ENCODE measurements around the gene RNU6-9. TPM values are rescaled to one million over a fixed set of nuclear protein-coding genes. Genes with fewer than 3 reads are reported as not detected.

Gene RNU6-9
- total and polyA plus RNA-seq, 2 of the 13 experiments (the other 11 are each of a cell fraction or from before 2014, with no cell fraction given) = under 0.01 TPM; not detected in 1

- TF ChIP-seq, protein P1, sequence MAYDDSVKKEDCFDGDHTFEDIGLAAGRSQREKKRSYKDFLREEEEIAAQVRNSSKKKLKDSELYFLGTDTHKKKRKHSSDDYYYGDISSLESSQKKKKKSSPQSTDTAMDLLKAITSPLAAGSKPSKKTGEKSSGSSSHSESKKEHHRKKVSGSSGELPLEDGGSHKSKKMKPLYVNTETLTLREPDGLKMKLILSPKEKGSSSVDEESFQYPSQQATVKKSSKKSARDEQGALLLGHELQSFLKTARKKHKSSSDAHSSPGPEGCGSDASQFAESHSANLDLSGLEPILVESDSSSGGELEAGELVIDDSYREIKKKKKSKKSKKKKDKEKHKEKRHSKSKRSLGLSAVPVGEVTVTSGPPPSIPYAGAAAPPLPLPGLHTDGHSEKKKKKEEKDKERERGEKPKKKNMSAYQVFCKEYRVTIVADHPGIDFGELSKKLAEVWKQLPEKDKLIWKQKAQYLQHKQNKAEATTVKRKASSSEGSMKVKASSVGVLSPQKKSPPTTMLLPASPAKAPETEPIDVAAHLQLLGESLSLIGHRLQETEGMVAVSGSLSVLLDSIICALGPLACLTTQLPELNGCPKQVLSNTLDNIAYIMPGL (CRISPR knock-in tag; IDR thresholded peaks at IDR 0.05; ENCODE audit: borderline replicate concordance in 1 of 2, low read depth in 1 of 2) = peak; percentile 59 to 71; a peak in 2 of 4 replicates
- TF ChIP-seq ZNF660 (CRISPR knock-in tag; IDR thresholded peaks at IDR 0.05; ENCODE audit: borderline replicate concordance, low read depth) = no peak
- peak; percentile 84; the same call in 1 of the 2 replicates for TF ChIP-seq MAF1 (CRISPR knock-in tag; IDR thresholded peaks at IDR 0.05; ENCODE audit: borderline replicate concordance)
- TF ChIP-seq, protein P2, sequence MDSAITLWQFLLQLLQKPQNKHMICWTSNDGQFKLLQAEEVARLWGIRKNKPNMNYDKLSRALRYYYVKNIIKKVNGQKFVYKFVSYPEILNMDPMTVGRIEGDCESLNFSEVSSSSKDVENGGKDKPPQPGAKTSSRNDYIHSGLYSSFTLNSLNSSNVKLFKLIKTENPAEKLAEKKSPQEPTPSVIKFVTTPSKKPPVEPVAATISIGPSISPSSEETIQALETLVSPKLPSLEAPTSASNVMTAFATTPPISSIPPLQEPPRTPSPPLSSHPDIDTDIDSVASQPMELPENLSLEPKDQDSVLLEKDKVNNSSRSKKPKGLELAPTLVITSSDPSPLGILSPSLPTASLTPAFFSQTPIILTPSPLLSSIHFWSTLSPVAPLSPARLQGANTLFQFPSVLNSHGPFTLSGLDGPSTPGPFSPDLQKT (CRISPR knock-in tag; IDR thresholded peaks at IDR 0.05; ENCODE audit: borderline replicate concordance) = no peak
- peak; percentile 84 for TF ChIP-seq ZNF574 (CRISPR knock-in tag; IDR thresholded peaks at IDR 0.05)
- peak; percentile 96 for TF ChIP-seq ZNF296 (CRISPR knock-in tag; conservative IDR thresholded peaks at IDR 0.05)
- no peak for TF ChIP-seq ZNF7 (CRISPR knock-in tag; IDR thresholded peaks at IDR 0.05)
- TF ChIP-seq IRX3 (CRISPR knock-in tag; IDR thresholded peaks at IDR 0.05; ENCODE audit: borderline replicate concordance, low read depth) = no peak; the same call in 1 of the 2 replicates
- TF ChIP-seq PBX2 (CRISPR knock-in tag; IDR thresholded peaks at IDR 0.05) = no peak
- no peak for TF ChIP-seq ZNF484 (CRISPR knock-in tag; IDR thresholded peaks at IDR 0.05; ENCODE audit: borderline replicate concordance, low read depth)
- no peak for TF ChIP-seq ZNF562 (CRISPR knock-in tag; IDR thresholded peaks at IDR 0.05; ENCODE audit: borderline replicate concordance)
- TF ChIP-seq RBM22 (optimal IDR thresholded peaks at IDR 0.05; ENCODE audit: low read length) = no peak
- TF ChIP-seq ZNF256 (CRISPR knock-in tag; conservative IDR thresholded peaks at IDR 0.05) = 0 out of 2 replicates have a peak, but pooled peaks have one; percentile 59
- peak; percentile 88 for TF ChIP-seq ZNF878 (CRISPR knock-in tag; IDR thresholded peaks at IDR 0.05)
- no peak for TF ChIP-seq TCF7L2 (IDR thresholded peaks at IDR 0.05; ENCODE audit: low read depth, low read length)
- no peak for TF ChIP-seq CENPX (CRISPR knock-in tag; IDR thresholded peaks at IDR 0.05)
- TF ChIP-seq IKZF1 (IDR thresholded peaks at IDR 0.05) = no peak
- 0 out of 2 replicates have a peak, but pooled peaks have one; percentile 61 for TF ChIP-seq MTF1 (CRISPR knock-in tag; IDR thresholded peaks at IDR 0.05)
- TF ChIP-seq, protein P3, sequence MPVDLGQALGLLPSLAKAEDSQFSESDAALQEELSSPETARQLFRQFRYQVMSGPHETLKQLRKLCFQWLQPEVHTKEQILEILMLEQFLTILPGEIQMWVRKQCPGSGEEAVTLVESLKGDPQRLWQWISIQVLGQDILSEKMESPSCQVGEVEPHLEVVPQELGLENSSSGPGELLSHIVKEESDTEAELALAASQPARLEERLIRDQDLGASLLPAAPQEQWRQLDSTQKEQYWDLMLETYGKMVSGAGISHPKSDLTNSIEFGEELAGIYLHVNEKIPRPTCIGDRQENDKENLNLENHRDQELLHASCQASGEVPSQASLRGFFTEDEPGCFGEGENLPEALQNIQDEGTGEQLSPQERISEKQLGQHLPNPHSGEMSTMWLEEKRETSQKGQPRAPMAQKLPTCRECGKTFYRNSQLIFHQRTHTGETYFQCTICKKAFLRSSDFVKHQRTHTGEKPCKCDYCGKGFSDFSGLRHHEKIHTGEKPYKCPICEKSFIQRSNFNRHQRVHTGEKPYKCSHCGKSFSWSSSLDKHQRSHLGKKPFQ (CRISPR knock-in tag; IDR thresholded peaks at IDR 0.05; ENCODE audit: insufficient replicate concordance) = peak; percentile 61
- TF ChIP-seq KLF11 (CRISPR knock-in tag; IDR thresholded peaks at IDR 0.05) = peak; percentile 93
- TF ChIP-seq ATRX (CRISPR knock-in tag; IDR thresholded peaks at IDR 0.05; ENCODE audit: borderline replicate concordance) = no peak
Observed at GRCh38 chr19:934865-935479, 41.7 kb downstream of the RNU6-9 start (continued).

Measured in HepG2 (cell line).